Measurements from ENCODE around the gene SPATA32.

SPATA32 gene

DNA sequence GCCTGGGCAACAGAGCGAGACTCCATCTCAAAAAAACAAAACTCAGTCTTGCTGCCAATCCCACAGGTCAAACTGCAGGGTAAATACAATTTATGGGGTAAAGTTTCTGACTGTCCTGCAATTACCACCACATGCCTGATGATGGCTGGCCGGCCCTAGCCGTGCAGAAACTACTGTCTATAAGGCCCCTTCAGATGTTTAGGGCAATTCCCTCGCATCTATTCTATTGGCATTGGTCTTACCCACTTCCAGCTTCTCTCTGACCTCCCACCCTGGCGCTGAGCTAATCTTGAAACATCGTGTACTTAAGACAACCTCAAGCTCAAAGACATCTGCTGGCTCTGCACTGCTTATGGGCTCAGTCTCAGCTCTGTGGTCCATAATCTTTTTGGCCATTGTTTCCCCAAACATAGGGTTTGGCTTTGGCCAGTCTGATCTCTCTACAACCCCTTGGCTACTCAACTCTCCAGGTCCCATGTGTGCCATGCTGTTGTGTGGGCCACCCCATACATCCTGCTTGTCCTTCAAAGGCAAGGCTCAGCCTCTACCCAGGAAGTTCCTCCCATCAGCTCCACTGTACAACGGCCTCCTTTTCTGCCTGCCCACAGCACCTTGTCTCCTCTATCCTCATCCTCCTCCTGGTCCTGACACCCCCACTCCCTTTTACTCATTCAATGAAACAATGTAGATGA lies 38.3 kb upstream of the SPATA32 start:
- no peak for TF ChIP-seq CTCF (IDR thresholded peaks at IDR 0.05; ENCODE audit: low read depth, low read length)
- no peak overlapping the region for H3K4me3 ChIP-seq (ENCODE audit: low read depth, low read length)

DNA sequence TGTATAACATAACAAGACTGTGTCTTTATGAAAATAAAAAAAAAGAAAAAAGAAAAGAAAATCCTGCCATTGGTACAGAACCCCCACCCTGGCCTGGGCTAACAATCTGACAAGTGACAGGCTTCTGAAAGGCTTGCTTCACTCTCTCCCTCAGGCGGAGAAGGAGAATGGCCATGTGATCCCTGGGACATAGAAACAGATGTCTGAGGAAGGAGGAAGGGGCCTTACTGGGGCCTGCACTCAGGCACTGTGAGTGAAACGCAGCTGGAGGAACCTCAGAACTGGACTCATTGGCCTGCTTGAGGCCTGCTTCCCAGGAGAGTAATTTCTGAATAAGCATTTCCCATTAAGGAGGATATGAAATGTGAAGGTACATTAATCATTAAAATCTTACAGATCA lies 37.5 kb upstream of the SPATA32 start:
- H3K4me3 ChIP-seq (ENCODE audit: low read depth, low read length), result no peak overlapping the region
- no peak for TF ChIP-seq CTCF (IDR thresholded peaks at IDR 0.05; ENCODE audit: low read depth, low read length)

DNA sequence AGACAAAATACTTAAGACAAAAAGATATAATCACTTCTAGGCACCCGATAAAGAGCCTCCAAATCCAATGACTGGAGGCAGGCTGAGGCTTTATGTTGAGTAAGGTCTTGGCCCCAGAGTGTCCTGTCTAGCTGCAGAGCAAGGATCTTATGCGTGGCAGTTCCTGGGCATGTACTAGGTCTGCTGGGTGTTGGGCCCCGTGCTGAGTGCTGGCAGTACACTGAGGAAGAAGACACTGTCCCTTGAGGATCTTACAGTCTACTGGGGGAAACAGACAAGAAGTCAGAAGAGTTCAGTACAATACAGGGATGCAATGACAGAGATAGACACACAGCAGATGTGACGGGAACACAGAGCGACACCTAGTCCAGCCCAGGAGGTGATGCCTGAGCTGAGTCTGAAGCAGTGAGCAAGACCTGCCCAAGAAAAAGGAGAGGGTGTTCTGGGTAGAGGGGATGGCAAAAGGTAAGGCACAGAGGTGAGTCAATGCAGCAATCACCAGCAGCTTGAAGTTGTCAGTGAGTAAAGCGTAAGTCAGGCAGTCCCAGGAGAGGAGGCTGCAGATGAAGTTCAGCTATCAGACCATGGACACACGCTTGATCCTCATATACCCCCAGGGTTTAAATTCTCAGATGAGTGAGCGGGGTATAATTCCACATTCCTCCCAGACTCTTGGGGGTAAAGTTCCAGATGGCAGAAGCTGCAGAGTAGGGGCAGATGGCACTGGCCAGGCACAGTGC lies 36.8 kb upstream of the SPATA32 start:
- H3K4me3 ChIP-seq (ENCODE audit: low read depth, low read length), result no peak overlapping the region
- no peak for TF ChIP-seq CTCF (IDR thresholded peaks at IDR 0.05; ENCODE audit: low read depth, low read length)

GRCh38 chr17:45296833-45297124 lies 34.9 kb upstream of the SPATA32 start:
- H3K4me3 ChIP-seq (ENCODE audit: low read depth, low read length), result no peak overlapping the region
- TF ChIP-seq CTCF (IDR thresholded peaks at IDR 0.05; ENCODE audit: low read depth, low read length), result no peak

DNA sequence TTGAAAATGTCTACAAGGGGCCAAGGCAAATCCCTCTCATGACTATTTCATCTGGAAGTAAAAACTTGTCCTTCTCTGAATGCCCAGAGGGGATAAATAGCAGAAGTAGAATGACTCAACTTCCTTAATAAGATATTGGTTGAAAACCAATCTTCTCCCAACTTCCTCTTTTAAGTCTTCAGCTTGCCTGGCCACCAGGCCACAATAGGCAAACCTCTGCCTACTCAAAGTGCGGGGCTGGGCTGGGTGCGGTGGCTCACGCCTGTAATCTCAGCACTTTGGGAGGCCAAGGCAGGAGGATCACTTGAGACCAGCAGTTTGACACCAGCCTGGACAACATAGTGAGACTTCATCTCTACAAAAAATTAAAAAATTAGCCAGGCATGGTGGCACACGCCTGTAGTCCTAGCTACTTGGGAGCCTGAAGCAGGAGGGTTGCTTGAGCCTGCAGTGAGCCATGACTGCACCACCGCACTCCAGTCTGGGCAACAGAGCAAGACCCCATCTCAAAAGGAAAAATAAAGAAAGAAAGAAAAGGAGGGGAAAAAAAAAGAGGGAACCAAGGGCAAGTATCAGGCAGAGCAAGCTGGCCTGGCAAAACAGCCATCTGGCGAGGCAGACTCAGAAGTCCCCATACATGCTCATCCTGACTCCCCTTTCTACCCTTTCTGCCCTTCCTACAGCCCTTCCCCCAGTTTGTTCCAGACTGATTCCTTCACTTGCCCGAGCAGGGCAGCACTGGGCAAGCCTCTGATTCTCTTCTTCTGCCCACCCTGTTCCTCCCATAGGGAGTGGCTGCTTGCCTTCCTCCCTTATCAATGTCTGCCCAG lies 34.3 kb upstream of the SPATA32 start:
- H3K4me3 ChIP-seq (ENCODE audit: low read depth, low read length), result no peak overlapping the region
- no peak for TF ChIP-seq CTCF (IDR thresholded peaks at IDR 0.05; ENCODE audit: low read depth, low read length)

DNA sequence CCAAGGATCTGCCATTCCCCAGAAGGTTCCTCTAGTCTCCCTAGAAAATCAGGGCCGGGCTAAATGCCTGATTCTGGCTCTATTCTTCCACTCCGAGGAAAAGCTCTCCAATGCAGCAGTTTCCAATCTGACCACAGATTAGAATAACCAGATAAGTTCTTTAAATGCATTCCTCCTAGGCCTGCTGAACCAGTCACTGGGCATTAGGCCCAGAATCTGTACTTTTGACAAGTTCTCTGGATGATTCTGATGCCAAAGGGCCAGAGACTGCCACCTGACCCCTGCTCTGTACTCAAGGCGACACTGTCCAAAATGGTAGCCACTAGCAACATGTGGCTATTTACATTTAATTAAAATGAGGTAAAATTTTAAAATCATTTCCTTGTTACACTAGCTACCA lies 32.6 kb upstream of the SPATA32 start:
- no peak for TF ChIP-seq CTCF (IDR thresholded peaks at IDR 0.05; ENCODE audit: low read depth, low read length)
- H3K4me3 ChIP-seq (ENCODE audit: low read depth, low read length), result no peak overlapping the region
